DMS 273 treated with DMSO at 0.1 percent for 48 hours (cell line): ENCODE results near the gene ANKRD36C.
"Not testable (repeated sequence)": the region's sequence is repeated elsewhere in the genome, so short reads cannot be mapped to it uniquely, and the experiment has no call there.

Experiments
- DNase-seq: peaks from one replicate; lab custom pipeline; 2025; lab: John Stamatoyannopoulos, UW

Gene ANKRD36C

DNA sequence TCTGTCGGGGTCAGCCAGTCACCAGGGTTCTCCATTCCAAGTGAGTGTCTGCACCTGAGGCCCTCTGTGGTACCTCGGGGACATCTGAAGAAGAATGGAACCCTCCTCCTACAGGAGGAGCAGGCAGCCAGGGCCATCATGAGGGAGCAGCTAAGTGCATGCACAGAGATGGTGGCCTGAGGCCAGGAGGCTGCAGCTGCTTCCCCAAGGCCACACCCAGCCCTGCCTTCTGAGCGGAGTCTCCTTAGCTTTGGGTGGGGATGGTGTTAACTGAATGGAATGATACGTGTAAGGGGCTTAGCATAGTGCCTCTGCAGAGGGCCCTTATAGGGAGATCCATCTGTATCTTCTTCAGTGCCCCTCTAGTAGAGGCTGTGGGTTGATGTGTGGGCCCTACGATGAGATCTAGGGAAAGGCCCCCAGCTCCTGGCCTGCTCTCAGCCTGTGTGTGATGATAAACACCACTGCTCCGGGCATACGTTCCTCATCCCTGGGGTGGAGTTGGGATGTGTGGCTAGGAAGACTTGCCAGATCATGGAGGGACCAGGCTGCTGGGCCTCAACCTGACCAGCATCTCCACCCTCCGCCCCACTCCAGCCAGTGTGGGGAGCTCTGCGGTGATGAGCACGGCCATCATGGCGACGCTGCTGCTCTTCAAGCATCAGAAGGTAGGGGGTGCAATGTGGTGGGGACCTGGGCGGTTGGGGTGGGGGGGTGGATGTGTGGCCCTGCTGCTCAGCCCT lies 192.3 kb downstream of the ANKRD36C start:
- DNase-seq, result not testable (repeated sequence)

DNA sequence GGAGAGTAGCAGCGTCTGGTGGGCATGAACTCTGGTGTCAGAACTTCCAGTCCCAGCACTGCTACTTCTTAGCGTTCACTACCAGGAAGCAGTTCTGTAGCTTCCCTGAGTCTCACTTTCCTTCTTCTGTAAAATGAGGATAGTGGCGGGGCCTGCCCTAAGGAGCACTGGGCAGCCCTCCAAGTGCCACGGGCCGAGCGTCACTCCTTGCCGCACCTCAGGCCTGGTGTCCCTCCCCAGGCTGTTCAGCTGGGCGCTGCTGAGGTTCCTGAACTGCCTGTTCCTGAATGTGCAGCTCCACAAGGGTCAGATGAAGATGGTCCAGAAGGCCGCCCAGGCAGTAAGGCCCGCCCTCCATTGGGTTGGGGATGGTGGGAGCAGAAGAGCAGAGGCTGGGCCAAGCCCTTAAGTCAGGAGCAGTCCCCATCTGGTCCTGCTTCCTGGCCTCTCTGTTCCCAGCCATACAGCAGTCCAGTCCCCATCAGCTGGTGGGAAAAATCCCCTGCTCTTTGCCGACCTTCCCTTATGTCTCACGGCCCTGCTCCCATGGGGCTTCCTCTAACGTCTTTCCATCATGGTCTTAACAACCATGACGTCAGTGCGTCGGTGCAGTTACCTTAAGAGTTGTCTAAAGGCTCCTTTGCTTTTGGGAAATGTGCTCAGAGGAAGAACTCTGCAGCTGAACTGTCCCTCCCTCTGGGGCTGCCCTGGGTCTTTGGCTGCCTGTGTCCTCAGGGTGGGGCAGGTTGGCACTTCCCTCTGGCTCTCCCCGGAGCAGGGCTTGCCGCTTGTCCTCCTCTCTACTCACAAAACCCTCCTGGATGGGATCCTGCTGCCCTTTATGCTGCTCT lies 195.2 kb downstream of the ANKRD36C start:
- DNase-seq, result not testable (repeated sequence)

DNA sequence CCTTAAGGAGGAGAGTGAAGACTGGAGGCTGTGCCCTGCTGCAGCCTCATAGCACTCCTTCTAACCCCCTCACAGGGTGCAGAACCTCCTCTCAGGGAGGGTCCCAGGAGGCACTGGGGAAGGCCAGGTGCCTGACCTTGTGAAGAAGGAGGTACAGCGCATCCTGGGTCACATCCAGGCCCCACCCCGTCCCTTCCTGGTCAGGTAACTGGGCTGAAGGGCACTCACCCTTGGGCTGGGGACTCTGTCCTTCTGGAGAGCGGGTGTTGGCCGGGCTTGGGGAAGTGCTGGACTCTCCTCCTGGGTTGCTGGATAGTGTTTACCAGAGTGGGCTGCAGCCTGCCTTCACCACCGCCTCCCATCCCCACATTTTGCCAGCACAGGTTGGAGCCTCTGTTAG lies 197.7 kb downstream of the ANKRD36C start:
- not testable (repeated sequence) for DNase-seq

DNA sequence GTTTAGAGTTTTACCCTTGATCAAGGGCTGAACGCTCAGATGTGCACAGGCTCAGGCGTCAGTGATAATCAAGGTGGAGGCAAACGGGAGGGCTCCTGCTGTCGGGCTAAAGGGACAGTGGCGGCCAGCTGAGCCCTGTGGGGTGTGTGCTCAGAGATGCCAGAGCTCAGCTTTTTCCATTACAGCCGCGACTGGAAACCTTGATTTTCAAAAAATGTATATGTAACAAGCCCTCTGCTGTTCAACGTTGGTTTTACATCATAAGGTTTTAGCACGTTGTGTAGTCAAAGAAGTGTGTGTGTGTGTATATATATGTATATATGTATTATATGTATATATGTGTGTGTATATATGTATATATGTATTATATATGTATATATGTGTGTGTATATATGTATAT lies 201.4 kb downstream of the ANKRD36C start:
- DNase-seq, result not testable (repeated sequence)

DNA sequence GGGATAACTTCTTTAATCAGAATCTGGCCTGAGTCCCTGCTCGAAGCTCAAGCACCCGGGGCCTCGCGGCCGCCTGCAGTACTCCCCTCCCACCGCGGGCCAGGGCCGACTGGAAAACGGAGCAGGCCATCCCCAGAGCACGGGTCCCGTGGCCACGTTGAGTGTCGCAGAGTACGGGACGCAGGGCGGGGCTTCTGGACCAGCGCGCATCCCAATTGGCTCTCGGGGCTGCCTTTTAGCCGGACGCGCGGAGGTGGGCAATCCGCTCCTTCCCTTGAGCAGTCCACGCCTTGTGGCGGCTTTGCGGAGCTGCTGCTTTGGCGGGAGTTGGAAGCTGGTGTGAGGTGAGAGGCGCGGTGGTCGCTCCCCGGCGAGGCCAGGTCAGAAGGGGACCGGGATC lies 202.2 kb downstream of the ANKRD36C start:
- DNase-seq, result not testable (repeated sequence)

DNA sequence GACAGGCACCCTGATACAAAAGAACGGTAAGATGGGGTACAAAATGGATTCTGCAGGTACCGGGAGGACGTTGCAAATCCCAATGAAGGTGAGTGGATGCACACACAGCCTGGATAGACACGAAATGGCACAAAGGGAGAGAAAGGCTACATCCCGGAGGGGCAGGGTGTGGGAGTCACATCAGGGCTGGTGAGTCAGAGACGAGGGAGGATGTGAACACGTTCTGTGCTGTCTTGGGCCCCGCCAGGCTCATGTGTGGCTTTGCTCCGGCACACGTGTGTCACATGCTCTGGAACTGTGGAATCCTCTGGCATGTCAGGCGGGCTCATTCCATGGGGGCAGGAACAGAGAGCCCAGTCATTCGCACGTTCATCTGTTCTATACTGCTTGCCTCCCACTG lies 203.0 kb downstream of the ANKRD36C start:
- DNase-seq, result not testable (repeated sequence)
